NCI-H1417 (cell line): ENCODE results near the gene LRRC73.
"Not testable (repeated sequence)": the region's sequence is repeated elsewhere in the genome, so short reads cannot be mapped to it uniquely, and the experiment has no call there.

ENCODE experiments used
- DNase-seq, 3 experiments: peaks; one replicate each; lab custom pipeline; 2025; lab: John Stamatoyannopoulos, UW

Gene LRRC73

DNA sequence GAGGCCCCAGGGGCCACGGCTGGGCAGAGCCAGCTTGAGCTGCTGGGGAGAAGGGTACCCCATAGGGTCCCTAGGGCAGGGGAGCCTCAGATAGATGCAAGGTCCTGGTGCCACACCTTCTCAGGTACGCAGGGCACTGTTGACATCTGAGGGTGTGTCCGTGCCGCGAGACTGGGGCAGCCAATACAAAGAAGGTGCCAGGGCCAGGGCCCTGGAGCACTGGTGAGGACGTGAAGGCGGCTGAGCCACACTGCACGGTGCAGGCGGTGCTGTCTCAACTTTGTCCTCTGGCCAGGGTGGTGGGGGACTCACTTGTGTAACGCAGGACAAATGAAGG, 649 bp upstream of the LRRC73 start:
- no peak for DNase-seq

DNA sequence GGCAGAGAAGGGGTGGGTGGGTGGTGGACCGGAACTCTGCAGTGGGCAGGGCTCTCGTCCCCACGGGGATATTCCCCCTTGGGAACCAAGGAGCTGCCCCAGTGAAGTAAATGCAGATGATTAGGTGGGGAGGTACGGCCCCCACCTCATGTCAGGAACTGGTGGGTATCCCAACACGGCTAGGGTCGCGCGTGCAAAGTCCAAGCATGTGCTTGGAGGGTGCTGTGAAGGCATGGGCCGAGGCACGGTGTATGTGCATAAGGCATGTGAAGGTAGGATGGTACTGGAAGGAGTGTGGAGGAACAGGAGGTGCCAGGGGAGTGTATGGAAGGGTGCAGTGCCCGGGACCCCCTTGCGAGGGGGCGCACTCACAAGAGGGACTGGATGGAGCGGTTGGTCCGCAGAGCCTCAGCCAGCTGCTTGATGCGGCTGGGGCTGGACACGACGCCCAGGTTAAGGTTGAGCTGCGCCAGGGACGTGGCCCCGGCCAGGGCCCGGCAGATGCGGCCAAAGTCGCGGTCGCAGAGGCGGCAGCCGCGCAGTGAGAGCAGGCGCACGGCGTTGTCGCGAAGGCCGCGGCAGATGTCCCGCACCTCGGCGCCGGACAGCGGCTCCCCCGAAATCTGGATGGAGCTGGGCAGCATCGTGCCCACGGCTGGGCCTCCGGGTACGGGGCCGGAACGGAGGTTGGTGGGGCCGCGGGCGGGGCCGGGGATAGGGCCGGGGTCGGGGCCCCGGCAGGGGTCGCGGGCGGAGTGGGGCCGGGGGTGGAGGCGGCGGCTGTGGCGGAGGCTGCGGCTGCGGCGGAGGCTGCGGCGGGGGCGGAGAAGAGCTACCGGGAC, 783 bp downstream of the LRRC73 start:
- DNase-seq: peak; percentile 10 to 39 (median 34)

DNA sequence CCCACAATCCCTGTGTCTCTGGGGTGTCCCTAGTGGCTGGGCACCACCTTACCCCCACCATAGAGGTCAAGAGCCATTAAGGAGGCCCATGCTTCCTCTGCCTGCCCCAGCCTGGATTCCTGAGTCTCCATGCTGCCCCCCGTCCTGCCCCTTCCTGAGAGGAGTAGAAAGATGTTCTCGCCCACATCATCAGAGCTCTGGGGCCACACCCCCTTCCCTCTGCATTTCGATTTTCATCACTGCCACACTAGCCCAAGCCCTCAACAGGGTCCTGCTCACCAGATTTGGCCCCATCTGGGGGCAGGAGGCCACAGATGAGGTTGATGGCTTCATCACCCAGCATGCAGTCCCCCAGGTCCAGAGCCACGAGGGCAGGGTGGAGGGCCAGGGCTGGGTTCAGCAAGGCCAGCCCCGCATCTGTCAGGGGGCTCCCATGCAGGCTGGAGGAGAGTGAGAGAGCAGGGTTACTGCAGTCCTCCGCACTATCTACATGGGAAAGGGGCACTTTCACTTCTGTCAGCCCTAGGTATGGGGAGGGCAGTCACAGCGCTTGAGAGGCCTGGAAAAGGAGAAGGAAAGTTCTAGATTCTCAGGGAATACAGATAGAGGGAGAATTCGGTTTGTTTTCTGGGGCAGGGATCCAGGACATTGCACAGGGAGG, 1.5 kb downstream of the LRRC73 start:
- no peak for DNase-seq

DNA sequence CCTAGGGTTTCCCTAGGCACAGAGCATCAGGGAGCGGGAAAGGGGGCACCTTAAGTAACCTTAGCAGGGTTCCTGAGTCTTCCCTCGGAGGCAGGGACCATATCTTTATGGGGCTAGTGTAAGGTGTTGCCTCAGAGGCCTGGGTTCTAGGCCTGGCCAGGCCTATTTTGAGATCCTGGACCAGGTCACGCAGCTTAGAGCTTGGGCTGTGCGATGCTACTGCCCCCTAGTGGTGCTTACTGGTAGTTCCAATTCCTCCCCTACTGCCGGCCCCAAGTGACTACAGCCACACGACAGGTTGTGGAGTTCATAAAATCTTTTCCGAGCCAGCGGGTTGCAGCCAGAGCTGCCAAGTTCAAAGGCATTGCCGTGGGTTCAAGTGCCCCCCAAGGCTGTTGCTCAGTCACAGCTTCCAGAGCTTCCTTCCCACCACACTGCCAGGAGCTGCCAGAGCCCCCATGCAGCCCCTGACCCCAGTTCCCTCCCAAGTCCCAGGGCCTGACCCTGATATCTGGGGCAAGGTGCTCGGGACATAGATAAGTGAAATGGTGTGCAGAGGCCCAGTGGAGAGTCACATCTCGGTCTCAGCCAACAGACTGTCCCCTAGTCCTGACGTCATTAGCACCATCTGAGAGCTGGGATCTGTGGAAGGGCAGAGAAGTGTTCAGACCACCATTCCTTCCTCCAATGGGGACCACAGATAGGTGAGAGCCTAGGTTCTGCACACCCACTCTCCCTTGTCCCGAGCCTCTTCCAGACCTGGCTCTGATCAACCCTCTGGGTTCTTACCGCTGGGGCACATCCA, 3.3 kb downstream of the LRRC73 start:
- peak; percentile 44 to 83 (median 78) for DNase-seq

DNA sequence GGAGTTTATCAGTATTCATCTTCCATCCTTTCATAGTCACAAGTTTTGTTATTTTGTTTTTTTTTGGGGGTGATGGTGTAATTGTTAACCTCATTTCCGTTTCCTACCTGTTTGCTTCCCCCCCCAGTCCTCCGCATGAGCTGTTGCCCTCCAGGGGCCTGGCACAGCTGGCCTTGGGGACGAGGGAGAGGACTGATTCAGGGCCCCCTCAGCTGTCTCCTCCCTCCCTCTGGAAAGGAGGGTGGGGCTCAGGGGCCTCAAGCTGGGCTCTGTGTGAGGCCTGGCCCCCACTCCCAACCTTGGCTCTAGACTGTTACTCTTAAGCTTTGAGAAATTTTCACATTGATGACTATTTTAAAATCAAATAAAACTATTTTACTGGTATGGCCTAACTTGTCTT, 4.0 kb downstream of the LRRC73 start:
- no peak for DNase-seq

DNA sequence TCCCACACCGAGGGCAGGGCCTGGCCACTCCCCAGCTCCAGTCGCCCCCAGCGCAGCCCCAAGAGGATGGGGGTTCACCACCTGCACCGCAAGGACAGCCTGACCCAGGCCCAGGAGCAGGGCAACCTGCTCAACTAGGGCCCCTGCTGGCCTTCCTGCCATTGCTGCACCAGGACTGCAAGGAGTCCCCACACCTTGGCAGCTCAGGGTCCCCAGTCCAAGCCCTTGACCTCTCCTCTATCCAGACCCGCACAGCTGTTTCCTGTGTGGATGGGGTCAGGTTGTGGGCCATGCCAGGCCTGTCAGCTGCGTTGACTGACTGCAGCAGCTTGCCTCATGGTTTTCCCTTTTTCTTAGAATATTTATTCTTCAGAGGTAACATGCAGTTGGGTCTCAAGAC, 4.4 kb downstream of the LRRC73 start:
- no peak for DNase-seq

DNA sequence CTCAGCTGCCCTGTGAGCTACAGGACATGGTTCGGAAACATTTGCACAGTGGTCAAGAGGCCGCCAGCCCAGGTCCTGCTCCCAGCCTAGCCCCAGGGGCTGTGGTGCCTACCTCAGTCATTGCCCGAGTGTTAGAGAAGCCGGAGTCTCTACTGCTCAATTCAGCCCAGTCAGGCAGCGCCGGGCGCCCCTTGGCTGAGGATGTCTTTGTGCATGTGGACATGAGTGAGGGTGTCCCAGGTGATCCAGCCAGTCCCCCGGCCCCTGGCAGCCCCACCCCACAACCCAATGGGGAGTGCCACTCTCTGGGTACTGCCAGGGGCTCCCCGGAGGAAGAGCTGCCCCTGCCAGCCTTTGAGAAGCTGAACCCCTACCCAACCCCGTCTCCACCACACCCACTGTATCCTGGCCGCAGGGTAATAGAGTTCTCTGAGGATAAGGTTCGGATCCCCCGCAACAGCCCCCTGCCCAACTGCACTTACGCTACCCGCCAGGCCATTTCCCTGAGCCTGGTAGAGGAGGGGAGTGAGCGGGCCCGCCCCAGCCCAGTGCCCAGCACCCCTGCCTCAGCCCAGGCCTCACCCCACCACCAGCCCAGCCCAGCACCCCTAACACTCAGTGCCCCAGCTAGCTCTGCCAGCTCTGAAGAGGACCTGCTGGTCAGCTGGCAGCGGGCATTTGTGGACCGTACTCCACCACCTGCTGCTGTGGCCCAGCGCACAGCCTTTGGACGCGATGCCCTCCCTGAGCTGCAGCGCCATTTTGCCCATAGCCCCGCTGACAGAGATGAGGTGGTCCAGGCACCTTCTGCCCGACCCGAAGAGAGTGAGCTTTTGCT, 5.2 kb downstream of the LRRC73 start:
- DNase-seq: no peak

DNA sequence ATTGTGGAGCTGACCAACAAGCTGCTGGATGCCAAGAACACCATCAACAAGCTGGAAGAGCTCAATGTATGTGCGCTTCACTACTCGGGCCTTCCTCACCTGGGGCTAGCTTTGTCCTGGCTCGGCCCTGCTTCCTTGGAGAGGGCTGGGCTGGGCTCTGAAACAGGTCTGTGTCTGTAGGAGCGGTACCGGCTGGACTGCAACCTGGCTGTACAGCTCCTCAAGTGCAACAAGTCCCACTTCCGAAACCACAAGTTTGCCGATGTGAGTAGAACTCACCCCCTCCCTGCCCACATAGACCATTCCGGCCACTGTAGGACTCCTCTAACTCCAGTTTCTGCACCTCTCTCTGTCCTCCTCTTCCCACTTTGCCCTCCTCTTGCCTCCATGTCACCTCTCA, 6.7 kb downstream of the LRRC73 start:
- DNase-seq: no peak

DNA sequence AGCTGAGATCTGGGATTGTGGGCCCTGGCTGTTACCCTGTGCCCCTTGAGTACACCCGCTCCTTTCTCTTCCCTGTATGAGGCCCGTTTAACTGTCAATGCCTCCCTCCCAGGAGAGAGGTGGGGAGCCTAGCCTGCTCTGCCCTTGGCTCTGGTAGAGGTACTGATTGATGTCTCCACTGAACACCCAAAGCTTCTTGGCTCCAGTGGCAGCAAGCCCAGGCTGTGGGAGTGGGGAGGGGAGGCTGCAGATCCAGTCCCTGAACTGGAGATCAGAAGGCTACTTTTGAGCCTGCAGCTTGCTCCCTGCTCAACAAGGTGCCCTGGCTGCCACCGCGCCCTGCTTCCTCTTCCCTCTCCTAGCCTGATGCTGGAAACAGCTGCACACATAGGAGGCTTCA, 7.5 kb downstream of the LRRC73 start:
- DNase-seq: no peak

DNA sequence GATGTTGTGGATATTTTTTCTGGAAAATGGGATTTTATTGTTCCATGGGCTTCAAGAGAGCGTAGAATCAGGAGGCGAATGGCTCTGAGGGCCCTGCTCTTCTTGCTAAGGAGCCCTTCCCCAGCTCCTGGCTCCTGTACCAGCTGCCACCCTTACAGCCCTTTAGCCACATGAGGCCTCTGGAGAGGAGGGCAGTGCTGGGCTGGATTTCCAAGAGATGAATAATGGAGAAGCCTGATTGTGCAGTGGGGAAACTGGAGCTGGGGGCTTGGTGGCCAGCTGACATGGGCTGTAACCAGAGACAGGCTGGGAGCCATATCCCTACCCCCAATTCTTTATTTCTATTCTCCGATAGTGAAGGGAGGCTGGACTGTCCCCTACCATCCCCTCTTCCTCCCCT, 9.2 kb downstream of the LRRC73 start:
- no peak for DNase-seq

DNA sequence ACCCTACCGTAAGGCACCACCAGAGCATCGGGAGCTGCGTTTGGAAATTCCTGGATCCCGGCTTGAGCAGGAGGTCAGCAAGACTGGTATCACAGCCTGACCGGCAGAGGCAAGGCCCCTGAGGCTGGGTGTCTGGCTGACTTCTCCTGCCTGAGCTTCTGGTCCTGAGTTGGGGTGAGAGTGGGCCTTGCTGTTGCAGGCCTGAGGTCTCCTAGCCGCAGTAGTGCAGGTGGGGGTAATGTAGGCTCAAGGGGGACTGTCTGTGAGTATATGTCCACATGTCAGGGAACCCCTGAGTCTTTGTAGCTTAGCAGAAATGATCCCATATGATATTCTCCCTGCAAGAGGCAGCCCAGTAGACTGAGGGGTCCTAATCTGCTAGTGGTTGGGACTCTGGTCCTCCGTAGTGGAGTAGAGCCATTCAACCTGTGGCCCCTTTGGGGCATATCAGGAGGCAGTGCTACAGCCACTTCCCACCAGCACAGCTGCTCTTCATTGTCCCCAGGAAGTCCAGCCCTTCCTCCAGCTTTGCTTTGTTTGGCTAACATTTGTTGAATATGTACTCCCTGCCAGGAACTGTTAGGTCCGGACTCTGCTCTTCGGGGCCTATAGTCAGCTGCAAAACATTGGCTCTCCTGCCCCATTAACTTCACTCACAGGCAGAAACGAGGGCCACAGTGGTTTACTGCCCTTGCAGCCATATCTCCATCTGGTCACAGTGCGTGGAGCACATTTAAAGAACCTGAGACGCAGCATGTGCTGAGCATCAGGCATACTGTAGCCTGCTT, 10.9 kb downstream of the LRRC73 start:
- no peak for DNase-seq

DNA sequence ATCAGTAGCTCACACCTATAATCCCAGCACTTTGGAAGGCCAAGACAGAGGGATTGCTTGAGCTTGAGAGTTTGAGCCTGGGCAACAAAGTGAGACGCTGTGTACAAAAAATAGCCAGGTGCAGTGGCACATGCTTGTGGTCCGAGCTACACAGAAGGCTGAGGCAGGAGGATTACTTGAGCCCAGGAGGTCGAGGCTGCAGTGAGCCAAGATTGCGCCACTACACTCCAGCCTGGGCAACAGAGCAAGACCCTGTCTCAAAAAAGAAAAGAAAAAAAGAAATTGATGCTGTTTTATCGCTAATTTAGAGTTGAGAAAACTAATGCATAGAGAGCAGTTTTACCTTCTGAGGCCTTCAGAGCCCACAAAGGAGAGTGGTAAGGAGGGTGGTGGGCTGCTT, 11.9 kb downstream of the LRRC73 start:
- DNase-seq: not testable (repeated sequence)

DNA sequence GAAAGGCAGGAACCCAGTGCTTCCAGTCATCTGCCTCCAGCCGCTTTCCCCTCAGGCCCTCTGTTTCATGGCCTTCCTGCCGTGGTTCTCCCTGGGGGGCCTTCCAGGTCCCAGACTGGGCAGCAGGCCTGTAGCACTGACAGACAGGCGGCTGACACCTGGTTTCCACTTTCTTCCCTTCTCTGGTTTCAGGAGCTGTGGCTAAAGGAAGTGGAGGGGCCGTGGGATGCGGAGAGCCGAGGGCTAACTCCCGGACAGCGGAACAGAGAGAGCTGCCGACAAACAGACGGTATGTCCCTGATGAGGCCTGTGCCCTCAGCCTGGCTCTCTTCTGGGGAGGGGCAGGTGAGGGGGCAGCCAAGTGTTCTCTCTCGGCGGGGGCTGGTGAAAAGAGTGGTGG, 12.5 kb downstream of the LRRC73 start:
- DNase-seq: no peak

DNA sequence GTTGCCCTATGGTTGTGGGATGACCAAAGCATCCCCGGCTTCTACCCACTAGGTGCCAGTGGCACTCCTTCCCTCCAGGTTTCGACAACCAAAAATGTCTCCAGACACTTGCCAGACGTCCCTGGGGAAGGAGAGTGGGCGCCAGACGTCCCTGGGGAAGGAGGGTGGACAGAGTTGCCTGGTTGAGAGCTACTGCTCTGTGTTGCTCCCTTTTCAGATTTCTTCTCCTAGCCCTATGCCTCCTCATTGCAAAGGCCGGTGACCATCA, 13.1 kb downstream of the LRRC73 start:
- DNase-seq: no peak

DNA sequence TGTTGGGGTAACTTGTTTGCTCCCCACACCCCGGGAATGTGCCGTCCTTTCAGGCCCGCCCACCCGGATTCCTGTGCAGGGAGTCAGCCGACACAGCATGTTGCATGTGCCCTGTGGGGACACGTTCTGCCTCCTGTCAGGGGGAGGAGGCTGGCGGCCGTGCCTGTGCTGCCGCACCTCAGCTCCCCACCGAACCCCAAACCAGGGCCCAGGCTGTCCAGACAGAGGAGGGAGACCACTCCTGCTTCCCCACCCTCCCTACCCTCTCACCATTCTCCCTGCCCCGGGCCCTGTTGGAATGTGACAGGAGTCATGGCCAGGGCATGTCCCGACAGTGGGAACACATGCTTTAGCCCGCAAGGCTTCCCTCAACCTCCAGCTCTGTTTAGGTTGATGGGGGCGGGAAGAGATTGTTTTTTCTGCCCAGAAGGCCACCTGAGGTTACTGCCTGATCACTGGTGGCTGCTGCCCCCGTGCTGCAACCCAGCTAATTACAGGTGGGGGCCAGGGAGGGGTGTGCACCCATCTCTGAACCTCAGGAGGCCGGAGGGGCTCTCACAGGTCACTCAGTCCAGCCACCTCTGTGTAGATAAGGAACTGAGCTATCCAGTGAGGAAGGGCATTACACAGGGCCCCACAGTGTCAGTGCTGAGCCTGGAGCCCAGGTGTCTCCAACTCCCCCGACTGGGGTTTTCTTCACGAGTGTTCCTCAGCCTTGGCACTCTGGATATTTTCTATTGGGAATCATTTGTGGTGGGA, 13.6 kb downstream of the LRRC73 start:
- DNase-seq: peak in 1 of 3 experiments; percentile 4

DNA sequence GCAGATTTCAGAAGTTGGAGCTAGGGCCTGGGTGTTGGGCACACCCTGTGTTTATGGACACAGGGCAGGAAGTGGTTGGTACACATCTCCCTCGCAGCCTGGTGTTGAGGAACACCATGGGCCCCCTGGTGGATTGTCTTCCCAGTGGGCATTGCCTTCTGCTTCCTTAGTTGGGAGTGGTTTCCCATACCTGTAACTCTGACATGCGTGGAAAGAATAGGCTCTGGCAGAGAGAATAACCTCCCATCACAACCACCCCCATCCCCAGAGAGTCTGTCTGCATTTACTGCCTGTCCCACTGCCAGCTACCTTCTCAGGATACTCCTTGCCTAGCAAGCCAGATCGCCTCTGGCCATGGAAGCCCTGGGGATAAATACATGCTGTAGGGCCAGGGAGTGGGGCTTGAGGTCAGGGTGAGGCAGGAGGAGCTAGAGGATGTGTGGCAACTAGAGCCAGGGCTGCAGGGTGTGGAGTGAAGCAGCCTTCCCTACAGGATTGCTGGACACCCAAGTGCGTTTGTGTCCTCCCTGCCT, 14.7 kb downstream of the LRRC73 start:
- DNase-seq: peak in 1 of 3 experiments; percentile 3

DNA sequence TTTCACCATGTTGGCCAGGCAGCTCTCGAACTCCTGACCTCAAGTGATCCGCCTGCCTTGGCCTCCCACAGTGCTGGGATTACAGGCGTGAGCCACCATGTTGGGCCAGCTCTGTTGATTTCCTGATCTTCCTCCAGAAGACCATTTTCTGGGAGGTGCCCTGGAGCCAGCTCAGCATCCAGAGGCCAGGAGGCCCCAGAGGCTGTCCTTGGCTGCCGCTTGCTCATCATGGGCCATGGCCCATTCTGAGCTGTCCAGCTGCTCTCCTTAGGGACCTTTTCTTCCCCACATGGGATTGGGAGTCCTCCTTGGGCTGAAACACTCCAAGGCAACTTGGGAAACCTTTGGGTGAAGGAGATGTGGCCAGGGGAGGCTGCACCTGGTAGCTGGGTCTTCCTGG, 15.4 kb downstream of the LRRC73 start:
- no peak for DNase-seq

DNA sequence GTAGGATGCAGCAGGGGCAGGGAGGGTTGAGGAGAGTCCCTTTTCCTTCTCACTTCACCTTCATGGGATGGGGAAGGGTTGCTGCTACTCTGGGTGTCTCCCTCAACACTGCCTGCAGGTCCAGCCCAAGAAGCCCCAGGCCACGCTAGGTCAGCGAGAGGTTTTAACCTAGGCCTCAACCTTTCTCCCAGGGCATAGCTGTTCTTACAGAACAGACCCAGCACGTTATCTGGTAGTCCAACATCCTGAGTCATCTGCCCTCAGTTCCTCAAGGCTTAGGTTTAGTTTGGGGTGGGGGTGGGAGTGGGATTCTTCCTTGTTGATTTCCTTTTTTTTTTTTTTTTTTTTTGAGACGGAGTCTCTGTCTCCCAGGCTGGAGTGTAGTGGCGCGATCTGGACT, 15.8 kb downstream of the LRRC73 start:
- no peak for DNase-seq

DNA sequence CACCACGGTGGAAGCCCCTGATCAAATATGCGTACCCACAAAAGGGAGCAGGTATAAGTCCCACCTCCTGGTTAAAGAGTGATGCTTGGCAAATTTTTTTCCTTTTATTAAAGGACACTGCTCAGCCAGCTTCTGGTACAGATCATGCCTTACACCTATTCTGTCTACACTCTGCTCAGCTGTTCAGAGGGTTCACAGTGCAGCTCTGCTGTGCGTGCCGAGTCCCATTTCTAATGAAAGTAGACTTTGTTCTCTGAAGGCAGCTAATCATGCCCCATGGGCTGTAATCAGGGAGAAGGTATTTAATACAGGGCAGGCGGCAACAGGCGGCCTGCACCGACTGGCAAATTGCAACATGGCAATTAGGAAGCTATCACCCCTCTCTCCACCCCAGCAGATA, 16.3 kb downstream of the LRRC73 start:
- DNase-seq: no peak

DNA sequence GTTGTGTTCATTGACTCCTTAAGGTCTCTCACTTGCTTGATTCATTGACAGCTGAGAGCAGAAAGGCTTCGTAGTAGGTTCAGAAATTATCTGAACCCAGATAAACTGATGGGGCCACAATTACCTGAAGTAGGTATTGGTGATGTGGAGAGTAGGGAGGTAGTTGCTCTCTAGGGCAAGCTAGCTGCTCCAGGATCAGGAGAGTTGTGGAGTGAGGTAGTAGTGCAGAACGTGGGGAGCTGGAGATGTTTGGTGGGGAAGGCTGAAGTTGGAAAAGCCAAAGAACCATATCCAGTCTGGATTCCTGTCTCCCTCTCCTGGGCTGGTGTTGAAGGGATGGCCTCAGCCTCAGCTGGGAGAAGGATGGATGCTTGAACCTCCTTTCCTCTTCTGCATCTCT, 16.9 kb downstream of the LRRC73 start:
- no peak for DNase-seq
